ENCODE results near the gene IL12B.
A peak's percentile ranks its signal among the peaks of the same experiment; 100 is the strongest.
"Not testable (repeated sequence)": the region's sequence is repeated elsewhere in the genome, so short reads cannot be mapped to it uniquely, and the experiment has no call there.

The IL12B gene

GRCh38 chr5:159290741-159291140 is 39.5 kb downstream of the IL12B start:
- no peak for FAIRE-seq

DNA sequence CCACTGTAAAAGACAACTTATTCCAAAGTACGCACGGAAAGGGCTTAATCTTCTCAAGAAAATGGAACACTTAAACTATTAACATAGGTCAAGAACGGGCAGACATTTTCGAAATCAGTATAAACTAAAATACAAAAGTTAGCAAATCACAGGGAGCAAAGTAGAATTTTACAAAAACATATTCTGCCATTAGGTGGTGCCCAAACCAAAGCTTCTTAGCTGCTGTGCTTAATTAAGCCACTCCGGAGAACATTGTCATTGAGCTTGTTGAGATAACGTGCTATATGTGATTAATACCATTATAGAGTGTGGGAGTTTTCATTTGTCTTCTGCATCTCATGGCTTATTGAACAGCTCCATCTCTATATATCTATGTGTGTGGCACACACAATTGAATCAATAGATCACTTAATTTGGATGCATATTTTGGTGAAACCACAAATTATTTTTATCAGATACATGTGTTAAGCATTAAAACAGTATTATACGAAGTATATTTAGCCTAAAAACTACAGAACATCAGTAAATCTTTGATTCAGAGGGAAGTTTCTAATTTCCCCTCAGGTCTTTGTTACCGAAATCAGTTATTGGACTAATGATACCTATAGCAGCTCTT is 43.8 kb downstream of the IL12B start:
- peak; percentile 76 for FAIRE-seq

DNA sequence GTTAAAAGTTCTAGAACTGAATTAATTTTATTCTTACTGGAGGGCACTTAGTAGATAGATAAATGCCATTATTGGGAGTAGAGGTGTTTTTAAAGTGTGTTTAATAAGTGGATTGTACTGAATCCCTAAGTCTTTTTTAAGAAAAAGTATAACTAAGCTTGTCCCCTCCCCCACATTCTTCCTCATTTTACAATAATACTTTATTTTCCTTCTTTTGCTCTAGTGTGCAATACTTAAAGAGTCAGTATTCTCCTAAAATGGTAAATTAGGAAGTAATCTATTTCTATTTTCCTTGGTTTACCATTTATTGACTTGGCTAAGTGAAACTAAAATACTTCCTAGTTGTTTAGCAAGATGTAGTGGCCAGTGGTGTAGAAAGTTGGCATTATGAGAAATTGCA is 55.6 kb downstream of the IL12B start:
- no peak for FAIRE-seq

- FAIRE-seq = no peak
These were observed 56.4 kb downstream of the IL12B start for GRCh38 chr5:159273923-159274322.

DNA sequence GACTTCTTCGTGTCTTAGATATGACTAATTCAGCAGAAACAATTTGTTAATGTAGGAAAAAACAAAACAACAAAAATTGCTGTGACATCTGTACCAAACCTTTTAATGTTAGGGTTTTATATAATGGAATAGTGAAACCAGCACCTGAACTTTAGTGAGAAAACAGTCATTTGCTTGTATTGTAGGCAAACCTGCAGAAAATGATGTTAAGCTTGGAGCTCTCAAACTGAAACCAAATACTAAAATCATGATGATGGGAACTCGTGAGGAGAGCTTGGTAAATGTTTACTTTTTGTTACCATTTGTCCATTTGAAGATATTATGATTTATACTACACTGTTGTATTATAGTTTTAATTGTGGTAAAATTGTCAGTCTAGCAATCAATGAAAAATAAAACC is 60.6 kb downstream of the IL12B start:
- FAIRE-seq = no peak

DNA sequence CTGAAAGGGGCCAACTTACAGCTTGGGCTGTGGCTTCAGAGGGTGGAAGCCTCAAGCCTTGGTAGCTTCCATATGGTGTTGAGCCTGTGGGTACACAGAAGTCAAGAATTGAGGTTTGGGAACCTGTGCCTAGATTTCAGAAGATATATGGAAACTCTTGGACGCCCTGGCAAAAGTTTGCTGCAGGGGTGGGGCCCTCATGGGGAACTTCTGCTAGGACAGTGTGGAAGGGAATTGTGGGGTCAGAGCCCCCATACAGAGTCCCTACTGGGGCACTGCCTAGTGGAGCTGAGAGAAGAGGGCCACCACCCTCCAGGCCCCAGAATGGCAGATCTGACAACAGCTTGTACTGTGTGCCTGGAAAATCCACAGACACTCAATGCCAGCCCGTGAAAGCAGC is 63.5 kb downstream of the IL12B start:
- FAIRE-seq = not testable (repeated sequence)
